Natural killer cell (primary cell): ENCODE measurements around the gene MAN2B2. TPM values are rescaled to one million over a fixed set of nuclear protein-coding genes. Genes with fewer than 3 reads are reported as not detected.

Experiments used
- ATAC-seq, 3 donors: fragments of 150-1000 bp in 2 of 3; fragments of 200-7000 bp in 1 of 3; cut with Tn5 transposase; 1 replicate in 1 of 3; 2 replicates in 2 of 3; pipeline ENCODE4 v1.10.0; 2021; ENCODE audit warnings: mild to moderate bottlenecking in 2 of 3, moderate library complexity in 2 of 3
- DNase-seq, 2 donors: peaks; one replicate each; pipeline versions ENCODE4 v3.0.0 to v3.0.0-alpha.2; 2013 to 2021; ENCODE audit warnings: mixed read lengths in 1 of 2
- H3K27ac ChIP-seq: one replicate; pipeline ENCODE4 v1.5.1; 2013; ENCODE audit warnings: mild to moderate bottlenecking, low read length
- H3K27me3 ChIP-seq: one replicate; pipeline ENCODE4 v1.6.1; 2013; ENCODE audit warnings: low read length; ENCODE audit not compliant: control insufficient read depth, insufficient read depth
- H3K36me3 ChIP-seq: one replicate; pipeline ENCODE4 v1.6.1; 2013; ENCODE audit warnings: low read length; ENCODE audit not compliant: control insufficient read depth, insufficient read depth
- H3K4me1 ChIP-seq: one replicate; pipeline ENCODE4 v1.6.1; 2013; ENCODE audit warnings: low read length; ENCODE audit not compliant: control insufficient read depth, insufficient read depth
- H3K4me3 ChIP-seq: one replicate; pipeline ENCODE4 v1.5.1; 2013; ENCODE audit warnings: low read length
- H3K9me3 ChIP-seq: one replicate; pipeline ENCODE4 v1.6.1; 2013; ENCODE audit warnings: low read length; ENCODE audit not compliant: control insufficient read depth, insufficient read depth
- H3K27ac Mint-ChIP-seq, 2 donors: one replicate each; pipeline ENCODE4 v1.8.0; 2022; ENCODE audit warnings: mild to moderate bottlenecking in 2 of 2, mixed read lengths in 2 of 2, moderate library complexity in 1 of 2
- H3K27me3 Mint-ChIP-seq, 2 donors: one replicate each; pipeline ENCODE4 v1.8.0; 2022; ENCODE audit warnings: low read depth in 2 of 2, mixed read lengths in 2 of 2
- H3K36me3 Mint-ChIP-seq: one replicate; pipeline ENCODE4 v1.8.0; 2022; ENCODE audit warnings: mixed read lengths
- H3K4me1 Mint-ChIP-seq, 2 donors: one replicate each; pipeline ENCODE4 v1.8.0; 2022; ENCODE audit warnings: mixed read lengths in 2 of 2
- H3K4me3 Mint-ChIP-seq: one replicate; pipeline ENCODE4 v1.8.0; 2022; ENCODE audit warnings: mild to moderate bottlenecking, moderate library complexity, mixed read lengths
- H3K9me3 Mint-ChIP-seq, 2 donors: one replicate each; pipeline ENCODE4 v1.8.0; 2022; ENCODE audit warnings: mixed read lengths in 2 of 2
- WGBS: methylation state at CpG from one replicate; pipeline ENCODE4 v1.1.7; 2013; ENCODE audit warnings: missing lambda C conversion rate; ENCODE audit not compliant: insufficient coverage; 5-methylcytosine and 5-hydroxymethylcytosine counted together
- intact Hi-C: fragments of 100-400 bp; cut with micrococcal nuclease; formaldehyde crosslinking; loops from one replicate; pipeline ENCODE4 v1.14.2; 2022
- total RNA-seq, 4 donors: library from RNA; stranded (reverse); fragments of 120-200 nt in 1 of 4; gene quantifications; one replicate each; pipeline versions ENCODE4 v1.2.3 to v1.2.4, GENCODE V29; 2013 to 2022
- TF ChIP-seq, protein P1 (sequence below): fragments of 200-600 bp; IDR thresholded peaks from one replicate; pipeline ENCODE4 v1.8.0; 2022; ENCODE audit warnings: antibody characterized with exemption

The MAN2B2 gene
- total RNA-seq, 3 donors from 2014 or later (not counting 1 experiment from before 2014, with no cell fraction given), result 34.5 to 47.8 (median 39.0) TPM

- Mint-ChIP-seq H3K4me1 (peaks cover 0 to 9% of the 10 kb centered on the region in 2 donors), H3K4me3 (no peak overlapping the region), H3K36me3 (no peaks in the 10 kb centered on the region), H3K27ac (no peak overlapping the region), H3K9me3 (no peaks in the 10 kb centered on the region), H3K27me3 (no peaks in the 10 kb centered on the region)
- ATAC-seq (no peak), DNase-seq (no peak)
- 94% methylated on average over 26 of the region's 26 CpGs for WGBS
- H3K27ac ChIP-seq, result no peak overlapping the region
- H3K36me3 ChIP-seq, result peaks cover 41% of the 10 kb centered on the region
- no peaks in the 10 kb centered on the region for H3K27me3 ChIP-seq
- intact Hi-C loops, result no loop called here
- no peak overlapping the region for H3K4me3 ChIP-seq
- no peaks in the 10 kb centered on the region for H3K4me1 ChIP-seq
- TF ChIP-seq, protein P1, sequence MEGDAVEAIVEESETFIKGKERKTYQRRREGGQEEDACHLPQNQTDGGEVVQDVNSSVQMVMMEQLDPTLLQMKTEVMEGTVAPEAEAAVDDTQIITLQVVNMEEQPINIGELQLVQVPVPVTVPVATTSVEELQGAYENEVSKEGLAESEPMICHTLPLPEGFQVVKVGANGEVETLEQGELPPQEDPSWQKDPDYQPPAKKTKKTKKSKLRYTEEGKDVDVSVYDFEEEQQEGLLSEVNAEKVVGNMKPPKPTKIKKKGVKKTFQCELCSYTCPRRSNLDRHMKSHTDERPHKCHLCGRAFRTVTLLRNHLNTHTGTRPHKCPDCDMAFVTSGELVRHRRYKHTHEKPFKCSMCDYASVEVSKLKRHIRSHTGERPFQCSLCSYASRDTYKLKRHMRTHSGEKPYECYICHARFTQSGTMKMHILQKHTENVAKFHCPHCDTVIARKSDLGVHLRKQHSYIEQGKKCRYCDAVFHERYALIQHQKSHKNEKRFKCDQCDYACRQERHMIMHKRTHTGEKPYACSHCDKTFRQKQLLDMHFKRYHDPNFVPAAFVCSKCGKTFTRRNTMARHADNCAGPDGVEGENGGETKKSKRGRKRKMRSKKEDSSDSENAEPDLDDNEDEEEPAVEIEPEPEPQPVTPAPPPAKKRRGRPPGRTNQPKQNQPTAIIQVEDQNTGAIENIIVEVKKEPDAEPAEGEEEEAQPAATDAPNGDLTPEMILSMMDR, result no peak
- H3K9me3 ChIP-seq, result no peaks in the 10 kb centered on the region
Measured at GRCh38 chr4:6586715-6587325, 11.8 kb downstream of the MAN2B2 start.

GRCh38 chr4:6589444-6589843 is 14.5 kb downstream of the MAN2B2 start:
- intact Hi-C loops, result no loop called here
- Mint-ChIP-seq H3K9me3 (no peaks in the 10 kb centered on the region), H3K4me1 (peaks cover 0 to 5% of the 10 kb centered on the region in 2 donors), H3K4me3 (no peak overlapping the region), H3K36me3 (no peaks in the 10 kb centered on the region), H3K27me3 (no peaks in the 10 kb centered on the region), H3K27ac (no peak overlapping the region)
- no peak for DNase-seq
- TF ChIP-seq, protein P1, result no peak
- Histone ChIP-seq H3K9me3 (no peaks in the 10 kb centered on the region), H3K4me1 (no peaks in the 10 kb centered on the region), H3K4me3 (no peak overlapping the region), H3K36me3 (peaks cover 51% of the 10 kb centered on the region), H3K27ac (no peak overlapping the region), H3K27me3 (no peaks in the 10 kb centered on the region)
- WGBS, result 86% methylated on average over 4 of the region's 4 CpGs
- ATAC-seq, result no peak

DNA sequence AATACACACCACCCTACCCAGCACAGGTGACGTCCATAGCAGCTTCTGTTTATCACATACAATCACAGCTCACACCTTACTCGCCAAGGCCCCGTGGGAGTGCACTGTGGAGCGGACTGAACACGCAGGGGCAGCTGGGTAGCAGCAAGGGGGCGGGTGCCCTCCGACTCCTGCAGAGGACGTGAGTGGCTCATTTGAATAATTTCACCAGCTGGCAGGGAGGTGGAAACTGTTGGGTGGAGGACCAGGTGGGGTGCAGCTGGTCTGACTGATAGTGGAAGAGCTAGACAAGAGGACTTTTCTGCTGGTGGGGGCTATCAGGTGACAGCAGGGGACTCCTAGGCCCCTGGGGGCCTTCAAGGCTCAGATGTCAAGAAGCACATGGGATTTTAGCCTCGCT is 16.3 kb downstream of the MAN2B2 start:
- H3K27ac Mint-ChIP-seq, result peak overlapping the region in 1 of 2 donors; percentile 38
- H3K4me3 Mint-ChIP-seq, result no peak overlapping the region
- H3K36me3 ChIP-seq, result peaks cover 50% of the 10 kb centered on the region
- ATAC-seq (no peak), DNase-seq (no peak)
- H3K9me3 Mint-ChIP-seq, result no peaks in the 10 kb centered on the region
- no peaks in the 10 kb centered on the region for H3K36me3 Mint-ChIP-seq
- no peaks in the 10 kb centered on the region for H3K4me1 ChIP-seq
- H3K27me3 Mint-ChIP-seq, result no peaks in the 10 kb centered on the region
- TF ChIP-seq, protein P1, result no peak
- no peak overlapping the region for H3K4me3 ChIP-seq
- H3K27ac ChIP-seq, result no peak overlapping the region
- no peaks in the 10 kb centered on the region for H3K9me3 ChIP-seq
- no peaks in the 10 kb centered on the region for H3K4me1 Mint-ChIP-seq
- intact Hi-C loops, result no loop called here
- WGBS, result 65% methylated on average over 9 of the region's 9 CpGs
- no peaks in the 10 kb centered on the region for H3K27me3 ChIP-seq

- TF ChIP-seq, protein P1, result no peak
- peaks cover 49% of the 10 kb centered on the region for H3K36me3 ChIP-seq
- 93% methylated on average over 9 of the region's 9 CpGs for WGBS
- H3K27ac Mint-ChIP-seq, result peak overlapping the region in 1 of 2 donors; percentile 38
- no peaks in the 10 kb centered on the region for H3K9me3 Mint-ChIP-seq
- intact Hi-C loops, result no loop called here
- no peak overlapping the region for H3K4me3 ChIP-seq
- H3K27me3 ChIP-seq, result no peaks in the 10 kb centered on the region
- H3K27me3 Mint-ChIP-seq, result no peaks in the 10 kb centered on the region
- no peaks in the 10 kb centered on the region for H3K9me3 ChIP-seq
- DNase-seq (no peak), ATAC-seq (no peak)
- H3K4me3 Mint-ChIP-seq, result no peak overlapping the region
- H3K27ac ChIP-seq, result no peak overlapping the region
- H3K4me1 Mint-ChIP-seq, result no peaks in the 10 kb centered on the region
- H3K4me1 ChIP-seq, result no peaks in the 10 kb centered on the region
- H3K36me3 Mint-ChIP-seq, result no peaks in the 10 kb centered on the region
Measured at GRCh38 chr4:6591781-6592180, 16.8 kb downstream of the MAN2B2 start.
